C4-2B (cell line): ENCODE results near the gene LPAR6.

Experiments used
- ZFX ChIP-seq: fragments of 450-650 bp; IDR thresholded peaks from 2 replicates; pipeline ENCODE4 v1.6.1; 2017
- TF ChIP-seq, protein P1 (sequence below): fragments of 450-650 bp; conservative IDR thresholded peaks from 2 replicates; pipeline ENCODE4 v1.5.1; 2017; ENCODE audit warnings: mild to moderate bottlenecking

DNA sequence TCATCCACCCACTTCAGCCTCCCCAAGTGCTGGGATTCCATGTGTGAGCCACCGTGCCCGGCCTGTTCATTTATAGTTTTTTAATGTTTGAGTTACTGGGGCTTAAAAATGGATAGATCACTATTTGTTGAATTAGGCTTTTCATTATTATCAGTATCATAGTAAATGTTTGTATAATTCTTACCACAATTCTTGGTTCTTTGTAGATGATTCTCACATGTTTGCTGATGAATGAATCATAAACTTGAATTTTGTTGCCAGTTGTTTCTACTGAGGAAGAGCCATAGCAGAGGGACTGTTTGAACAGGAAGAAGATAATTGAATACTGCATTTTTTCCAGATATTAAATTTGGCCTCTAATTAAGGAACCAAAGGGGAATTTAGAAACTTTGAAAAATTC lies 2.6 kb upstream of the LPAR6 start:
- TF ChIP-seq, protein P1, sequence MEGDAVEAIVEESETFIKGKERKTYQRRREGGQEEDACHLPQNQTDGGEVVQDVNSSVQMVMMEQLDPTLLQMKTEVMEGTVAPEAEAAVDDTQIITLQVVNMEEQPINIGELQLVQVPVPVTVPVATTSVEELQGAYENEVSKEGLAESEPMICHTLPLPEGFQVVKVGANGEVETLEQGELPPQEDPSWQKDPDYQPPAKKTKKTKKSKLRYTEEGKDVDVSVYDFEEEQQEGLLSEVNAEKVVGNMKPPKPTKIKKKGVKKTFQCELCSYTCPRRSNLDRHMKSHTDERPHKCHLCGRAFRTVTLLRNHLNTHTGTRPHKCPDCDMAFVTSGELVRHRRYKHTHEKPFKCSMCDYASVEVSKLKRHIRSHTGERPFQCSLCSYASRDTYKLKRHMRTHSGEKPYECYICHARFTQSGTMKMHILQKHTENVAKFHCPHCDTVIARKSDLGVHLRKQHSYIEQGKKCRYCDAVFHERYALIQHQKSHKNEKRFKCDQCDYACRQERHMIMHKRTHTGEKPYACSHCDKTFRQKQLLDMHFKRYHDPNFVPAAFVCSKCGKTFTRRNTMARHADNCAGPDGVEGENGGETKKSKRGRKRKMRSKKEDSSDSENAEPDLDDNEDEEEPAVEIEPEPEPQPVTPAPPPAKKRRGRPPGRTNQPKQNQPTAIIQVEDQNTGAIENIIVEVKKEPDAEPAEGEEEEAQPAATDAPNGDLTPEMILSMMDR: no peak
- TF ChIP-seq ZFX: no peak
